GM18505 (cell line): ENCODE data around the gene IL37.

Experiments
- ATAC-seq: cut with Tn5 transposase; IDR thresholded peaks from one replicate; pipeline ENCODE4 v1.9.1; 2021; ENCODE audit not compliant: unreplicated experiment
- POLR2A ChIP-seq: IDR thresholded peaks from 4 replicates; pipeline ENCODE4 v1.6.1; 2011; ENCODE audit warnings: borderline replicate concordance; ENCODE audit not compliant: insufficient read depth, insufficient read length; ENCODE audit errors: extremely low read depth

IL37 gene

GRCh38 chr2:112967023-112967422 lies 56.1 kb downstream of the IL37 start:
- no peak for ATAC-seq

More at GRCh38 chr2:112967023-112967422, 56.1 kb downstream of the IL37 start:
- TF ChIP-seq POLR2A, result no peak
